HG02970 (cell line): ENCODE measurements around the gene HOATZ.

ENCODE experiments used
- ATAC-seq: cut with Tn5 transposase; IDR thresholded peaks from one replicate; pipeline ENCODE4 v1.9.1; 2021; ENCODE audit warnings: mild to moderate bottlenecking, moderate library complexity, moderate number of reproducible peaks; ENCODE audit not compliant: unreplicated experiment, low FRiP score

The HOATZ gene

GRCh38 chr11:111573821-111574249 is 59.3 kb downstream of the HOATZ start:
- no peak for ATAC-seq

- no peak for ATAC-seq
These were observed 60.0 kb downstream of the HOATZ start for GRCh38 chr11:111574373-111575225.

- no peak for ATAC-seq
These were observed 61.2 kb downstream of the HOATZ start for GRCh38 chr11:111575740-111576139.

- no peak for ATAC-seq
These were observed 63.2 kb downstream of the HOATZ start for GRCh38 chr11:111577821-111578220.

DNA sequence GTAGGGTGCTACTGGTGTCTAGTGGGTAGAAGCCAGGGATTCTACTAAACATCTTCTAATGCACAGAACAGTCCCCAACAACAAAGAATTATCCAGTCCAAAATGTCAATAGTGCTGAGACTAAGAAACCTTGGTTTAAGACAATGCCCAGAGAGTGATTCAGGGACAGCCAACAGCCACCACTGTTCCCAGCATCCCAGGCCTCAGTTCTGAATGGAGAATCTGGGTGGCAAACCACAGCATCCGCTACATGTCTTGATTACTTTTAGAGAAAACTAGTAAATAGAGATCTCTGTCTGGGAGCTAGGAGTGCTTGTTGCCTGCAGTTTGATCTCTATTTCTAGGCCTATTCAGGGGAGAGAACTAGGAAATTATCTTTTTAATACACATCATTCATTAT is 66.8 kb downstream of the HOATZ start:
- no peak for ATAC-seq

DNA sequence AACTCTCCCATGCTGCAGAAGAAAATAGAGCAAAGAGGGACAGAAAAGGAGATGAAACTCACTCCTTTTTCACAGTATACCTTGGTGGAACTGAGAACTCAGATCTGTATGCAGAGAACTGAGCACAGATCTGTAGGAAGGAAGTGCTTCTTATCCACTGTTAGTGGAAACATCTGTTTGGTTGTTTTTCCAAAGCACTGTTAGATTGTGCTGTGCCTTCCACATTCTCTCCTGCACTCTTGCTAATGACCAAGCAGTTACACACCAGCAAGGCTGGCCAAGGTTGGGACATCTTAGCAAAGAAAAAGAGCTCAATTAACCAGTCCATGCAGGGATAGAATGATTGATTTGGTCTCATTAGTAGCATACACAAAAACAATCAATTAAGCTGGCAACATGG is 67.6 kb downstream of the HOATZ start:
- no peak for ATAC-seq

DNA sequence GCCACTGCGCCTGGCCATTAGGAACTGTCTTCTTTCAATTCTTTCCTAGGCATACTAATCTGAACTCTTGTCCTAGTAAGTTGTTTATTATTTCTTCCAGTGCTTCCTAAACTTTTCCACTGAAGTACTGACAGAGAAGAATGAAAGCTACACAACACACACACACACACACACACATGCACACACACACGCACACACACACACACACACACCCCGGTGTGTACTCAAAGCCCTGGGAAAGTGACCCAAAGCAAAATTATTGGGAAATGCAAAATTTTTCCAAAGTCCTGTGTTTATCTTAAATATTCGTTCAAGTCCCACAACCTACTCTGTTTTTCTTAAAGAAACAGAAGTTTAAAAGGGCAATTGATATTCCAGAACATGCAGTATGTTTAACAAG is 68.3 kb downstream of the HOATZ start:
- no peak for ATAC-seq

- no peak for ATAC-seq
These were observed 70.8 kb downstream of the HOATZ start for GRCh38 chr11:111585371-111585770.

- ATAC-seq, result no peak
These were observed 71.8 kb downstream of the HOATZ start for GRCh38 chr11:111586388-111586831.
